Stimulated activated CD4-positive, alpha-beta T cell treated with anti-CD3 and anti-CD28 coated beads, Interleukin-1b, Interleukin-23, amount 100 ng/mL, for 48 hours (primary cell): ENCODE data around the gene ACTN3.
"Not testable (repeated sequence)": the region's sequence is repeated elsewhere in the genome, so short reads cannot be mapped to it uniquely, and the experiment has no call there.

Experiments used
- DNase-seq: peaks from one replicate; pipeline ENCODE4 v3.0.0-alpha.2; 2020

The ACTN3 gene

GRCh38 chr11:66546368-66546965 is at the start of gene ACTN3:
TSS of gene ACTN3 (plus strand) at chr11:66546903. CDS start at chr11:66546938, 35 bp downstream.
- no peak for DNase-seq

GRCh38 chr11:66497206-66497605 is 49.5 kb upstream of the ACTN3 start:
- no peak for DNase-seq

GRCh38 chr11:66498506-66498905 is 48.2 kb upstream of the ACTN3 start:
- no peak for DNase-seq

GRCh38 chr11:66505276-66505816 is 41.4 kb upstream of the ACTN3 start:
- no peak for DNase-seq

DNA sequence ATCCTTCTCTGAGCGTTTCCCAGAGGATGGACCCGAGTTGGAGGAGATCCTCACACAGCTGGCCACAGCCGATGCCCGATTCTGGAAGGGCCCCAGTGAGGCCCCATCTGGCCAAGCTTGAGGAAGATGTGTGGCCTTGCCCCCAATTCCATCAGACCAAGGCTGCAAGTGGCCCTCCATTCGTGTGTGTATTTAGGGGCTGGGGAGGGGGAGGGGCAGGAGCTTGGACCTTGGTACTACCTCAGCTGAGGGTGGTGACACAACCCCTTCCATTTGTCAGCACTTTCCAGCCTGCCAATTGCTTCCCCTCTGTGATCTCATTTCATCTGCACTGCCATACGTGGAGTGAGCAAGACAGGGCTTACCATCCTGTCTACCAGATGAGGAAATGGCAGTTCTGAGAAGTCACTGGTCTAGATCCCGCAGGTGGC is 37.6 kb upstream of the ACTN3 start:
- DNase-seq = peak; percentile 10

- DNase-seq = peak; percentile 81
These were observed 36.3 kb upstream of the ACTN3 start, which contains the start of gene BBS1 for GRCh38 chr11:66510271-66510989. TSS of gene BBS1 (plus strand) at chr11:66510635. CDS start at chr11:66510660, 25 bp downstream.

DNA sequence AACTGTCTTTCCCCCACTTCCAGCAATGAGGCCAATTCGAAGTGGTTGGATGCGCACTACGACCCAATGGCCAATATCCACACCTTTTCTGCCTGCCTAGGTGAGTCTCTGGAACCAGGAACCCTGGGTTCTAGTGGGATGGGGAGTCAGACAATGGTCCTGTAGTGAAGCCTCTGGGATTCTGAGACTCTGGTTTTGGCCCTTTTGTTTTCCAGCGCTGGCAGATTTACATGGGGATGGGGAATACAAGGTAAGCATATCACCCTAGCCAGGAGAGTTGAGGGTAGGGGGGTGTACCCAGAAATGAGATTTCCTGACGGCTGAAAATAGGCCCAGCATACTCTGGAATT is 35.7 kb upstream of the ACTN3 start:
- no peak for DNase-seq

- DNase-seq = no peak
These were observed 23.1 kb upstream of the ACTN3 start for GRCh38 chr11:66523611-66524010.

DNA sequence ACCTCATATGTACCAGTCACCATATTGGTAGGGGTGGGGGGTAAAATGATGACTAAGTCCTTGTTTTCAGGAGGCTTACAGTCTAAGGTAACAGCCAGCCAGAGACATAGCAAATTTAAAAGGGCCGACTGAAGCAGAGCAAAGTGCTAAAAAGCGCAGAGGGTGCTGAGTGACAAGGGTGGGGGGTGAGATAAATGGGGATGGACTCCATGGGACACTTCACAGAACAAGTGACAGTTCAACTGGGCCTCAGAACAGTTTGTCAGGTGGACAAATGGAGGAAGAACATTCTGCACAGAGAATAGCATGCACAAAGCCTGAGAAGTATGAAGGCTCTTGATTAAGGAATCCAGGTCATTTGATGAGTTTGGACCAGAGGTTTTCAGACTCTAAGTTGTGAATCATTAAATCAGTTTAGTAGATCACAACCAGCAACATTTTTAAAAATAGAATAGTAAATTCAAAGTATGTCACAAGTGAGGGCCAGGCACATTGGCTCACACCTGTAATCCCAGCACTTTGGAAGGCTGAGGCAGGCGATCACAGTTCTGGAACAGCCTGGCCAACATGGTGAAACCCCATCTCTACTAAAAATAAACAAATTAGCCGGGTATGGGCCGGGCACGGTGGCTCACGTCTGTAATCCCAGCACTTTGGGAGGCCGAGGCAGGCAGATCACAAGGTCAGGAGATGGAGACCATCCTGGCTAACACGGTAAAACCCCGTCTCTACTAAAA is 22.2 kb upstream of the ACTN3 start:
- no peak for DNase-seq

DNA sequence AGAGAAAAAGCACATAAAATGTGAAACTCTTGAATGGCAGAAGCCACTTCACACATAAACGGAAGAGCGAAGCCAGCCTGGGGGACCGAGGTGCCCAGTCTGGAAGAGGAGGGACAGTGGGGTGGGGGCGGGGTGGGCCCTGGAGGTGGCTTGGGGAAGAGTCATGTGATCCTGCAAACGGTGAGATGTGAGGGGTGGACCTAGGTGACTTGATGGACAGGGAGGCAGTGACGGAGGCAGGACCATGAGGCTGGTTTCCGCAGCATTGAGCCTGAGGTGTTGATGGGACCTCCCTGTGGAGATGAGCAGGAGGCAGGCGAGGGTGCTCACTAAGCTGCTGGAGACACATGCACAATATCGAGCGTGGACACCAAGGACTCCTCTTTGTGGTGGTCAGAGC is 17.6 kb upstream of the ACTN3 start:
- no peak for DNase-seq

DNA sequence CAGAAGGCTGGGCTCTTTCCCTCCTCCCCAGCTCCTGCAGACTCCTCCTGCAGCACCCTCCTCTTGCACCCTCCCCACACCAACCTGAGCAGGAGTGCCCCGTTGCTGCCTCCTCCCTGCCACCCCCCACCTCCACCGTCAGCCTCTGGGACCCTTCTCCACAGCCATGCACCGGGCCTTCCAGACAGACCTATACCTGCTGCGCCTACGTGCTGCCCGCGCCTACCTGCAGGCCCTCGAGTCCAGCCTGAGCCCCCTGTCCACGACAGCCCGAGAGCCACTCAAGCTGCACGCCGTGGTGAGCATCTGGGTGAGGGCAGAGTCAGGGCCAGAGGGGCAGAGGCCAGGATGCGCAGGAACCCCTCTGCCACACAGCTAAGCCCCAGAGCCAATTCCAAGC is 17.0 kb upstream of the ACTN3 start:
- no peak for DNase-seq

DNA sequence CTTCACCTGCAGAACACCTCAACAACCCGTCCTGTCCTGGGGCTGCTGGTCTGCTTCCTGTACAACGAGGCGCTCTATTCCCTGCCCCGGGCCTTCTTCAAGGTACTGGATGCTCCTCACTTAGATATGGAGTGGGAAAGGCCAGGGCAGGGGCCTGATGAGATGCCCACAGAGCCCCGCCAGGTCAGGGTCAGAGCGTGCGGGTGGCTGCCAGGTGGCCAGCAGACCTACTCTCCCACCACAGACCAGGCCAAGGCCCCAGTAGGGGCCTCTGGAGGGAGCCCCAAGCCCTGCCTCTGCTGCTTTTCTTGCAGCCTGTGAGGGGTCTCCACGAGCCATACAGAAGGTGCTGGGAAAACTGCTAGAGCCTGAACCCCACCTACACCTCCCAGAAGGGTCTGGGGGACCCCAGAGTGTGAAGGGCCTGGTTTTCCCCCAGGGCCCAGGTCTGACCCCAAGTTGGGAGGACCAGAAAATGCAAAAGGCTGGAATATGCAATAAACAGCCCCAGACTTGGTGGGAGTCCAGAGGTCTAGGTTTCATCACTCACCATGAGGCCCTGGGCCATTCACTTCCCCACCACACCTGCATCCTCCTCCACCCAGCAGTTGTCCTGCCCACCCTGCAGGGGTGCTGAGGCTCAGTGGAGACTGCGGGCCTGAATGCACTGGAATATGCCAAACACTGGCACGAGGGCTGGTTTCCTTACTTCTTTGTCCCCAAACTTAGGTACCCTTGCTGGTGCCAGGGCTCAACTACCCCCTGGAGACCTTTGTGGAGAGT is 15.6 kb upstream of the ACTN3 start:
- DNase-seq = no peak

- DNase-seq = no peak
These were observed 14.9 kb upstream of the ACTN3 start for GRCh38 chr11:66531841-66532240.

GRCh38 chr11:66532784-66533183 is 13.9 kb upstream of the ACTN3 start:
- no peak for DNase-seq

GRCh38 chr11:66539170-66539869 is 7.4 kb upstream of the ACTN3 start:
- DNase-seq = no peak

DNA sequence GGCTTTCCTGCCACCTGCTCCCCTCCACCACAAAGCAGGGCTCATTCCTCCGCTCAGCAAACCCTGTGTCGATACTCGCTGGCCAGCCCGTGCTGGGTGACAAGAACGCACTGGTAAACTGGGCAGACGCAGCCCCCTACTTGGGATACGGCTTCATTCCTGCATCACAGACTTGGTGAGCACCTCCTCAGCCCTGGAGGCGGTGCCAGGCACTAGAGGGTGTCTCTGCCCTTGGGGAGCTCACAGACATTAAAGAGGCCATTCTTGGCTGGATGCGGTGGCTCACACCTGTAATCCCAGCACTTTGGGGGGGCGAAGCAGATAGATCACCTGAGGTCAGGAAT is 6.9 kb upstream of the ACTN3 start:
- no peak for DNase-seq

DNA sequence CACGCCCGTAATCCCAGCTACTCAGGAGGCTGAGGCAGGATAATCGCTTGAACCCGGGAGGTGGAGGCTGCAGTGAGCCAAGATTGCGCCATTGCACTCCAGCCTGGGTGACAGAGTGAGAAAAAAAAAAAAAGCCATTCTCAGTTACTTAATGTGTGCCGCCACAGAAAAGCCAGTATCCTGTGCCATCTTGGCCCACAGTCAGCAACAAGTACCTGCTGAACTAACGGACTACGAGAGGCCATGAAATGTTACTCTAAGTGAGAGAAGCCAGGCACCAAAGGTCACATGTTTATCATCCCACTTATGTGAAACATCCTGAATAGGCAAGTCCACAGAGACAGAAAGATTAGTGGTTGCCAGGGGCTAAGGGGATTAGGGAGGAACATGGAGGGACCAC is 6.1 kb upstream of the ACTN3 start:
- not testable (repeated sequence) for DNase-seq

DNA sequence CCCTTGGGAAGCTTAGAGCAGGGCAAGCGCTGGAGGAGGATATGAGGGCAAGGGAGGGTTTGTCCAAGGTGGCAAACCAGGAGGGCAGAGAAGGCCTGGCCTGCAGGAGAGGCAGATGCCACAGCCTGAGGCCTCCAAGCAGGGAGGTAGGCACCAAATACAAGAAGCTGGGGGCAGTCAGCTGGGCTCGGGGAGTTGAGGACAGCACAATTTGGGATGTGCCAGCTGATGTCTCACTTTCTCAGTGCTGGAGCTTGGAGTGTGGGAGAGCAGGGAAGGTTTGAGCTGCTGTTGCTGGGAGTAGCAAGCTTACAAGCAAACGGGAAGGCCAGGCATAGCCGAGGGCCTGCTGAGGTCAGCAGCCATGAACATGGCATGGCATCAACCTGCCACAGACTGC is 4.8 kb upstream of the ACTN3 start:
- no peak for DNase-seq

- no peak for DNase-seq
These were observed 4.3 kb upstream of the ACTN3 start for GRCh38 chr11:66542362-66542761.

DNA sequence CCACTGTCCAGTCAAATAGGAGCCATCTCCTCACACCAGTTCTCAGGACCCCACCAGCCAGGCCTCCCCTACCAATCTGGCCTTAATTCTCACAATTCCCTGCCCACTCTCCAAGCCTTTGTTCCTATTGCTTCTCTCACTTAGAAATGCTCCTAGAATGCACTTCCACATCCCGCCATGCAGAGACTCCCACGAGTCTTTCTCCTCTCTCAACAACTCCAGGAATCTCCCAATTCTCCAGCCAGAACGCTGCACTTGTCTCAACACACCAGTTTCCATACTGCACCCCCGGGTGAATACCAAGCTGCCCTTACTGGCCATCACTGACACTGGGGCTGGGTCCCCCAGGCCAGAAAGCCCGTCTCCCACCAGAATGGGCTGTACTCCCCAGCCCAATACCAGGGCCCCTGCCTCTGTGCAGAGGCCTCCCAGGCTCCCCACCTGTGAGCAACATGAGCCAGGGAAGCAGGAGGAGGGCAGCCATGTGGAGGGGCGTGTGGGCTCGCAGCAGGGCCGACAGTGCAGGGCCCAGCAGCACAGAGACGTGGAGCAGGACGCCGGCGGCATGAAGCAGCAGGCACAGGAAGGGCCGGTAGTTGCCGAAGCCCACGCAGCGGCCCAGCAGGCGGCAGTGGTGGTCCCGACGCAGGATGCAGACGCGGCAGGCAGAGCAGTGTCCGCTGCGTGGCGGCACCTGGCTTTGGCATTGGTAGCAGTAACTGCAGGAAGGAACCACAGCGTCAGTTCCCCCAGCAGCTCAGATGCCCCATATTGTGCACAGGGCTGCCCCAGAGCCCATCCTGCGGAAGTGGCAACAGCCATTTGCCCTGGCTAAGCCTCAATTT is 3.2 kb upstream of the ACTN3 start:
- DNase-seq = peak; percentile 56

DNA sequence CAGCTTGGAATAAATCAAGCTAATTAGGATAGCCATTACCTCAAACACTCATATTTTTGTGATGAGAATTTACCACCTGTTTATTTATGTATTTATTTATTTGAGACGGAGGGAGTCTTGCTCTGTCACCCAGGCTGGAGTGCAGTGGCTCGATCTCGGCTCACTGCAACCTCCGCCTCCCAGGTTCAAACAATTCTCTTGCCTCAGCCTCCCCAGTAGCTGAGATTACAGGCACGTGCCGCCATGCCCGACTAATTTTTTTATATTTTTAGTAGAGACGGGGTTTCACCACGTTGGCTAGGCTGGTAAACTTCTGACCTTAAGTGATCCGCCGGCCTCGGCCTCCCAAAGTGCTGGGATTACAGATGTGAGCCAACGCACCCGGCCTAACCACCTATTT is 1.8 kb upstream of the ACTN3 start:
- DNase-seq = not testable (repeated sequence)
